Bronchial epithelial cell (primary cell): ENCODE data around the gene MALRD1. TPM values are rescaled to one million over a fixed set of nuclear protein-coding genes. Genes with fewer than 3 reads are reported as not detected.

Experiments used
- DNase-seq: peaks from one replicate; pipeline ENCODE4 v3.0.0-alpha.2; 2010; ENCODE audit warnings: low read depth
- FAIRE-seq: peaks from 2 replicates; lab custom pipeline; 2011; peaks lifted over from hg19 to GRCh38; lab: Jason Lieb, UNC
- H3K27me3 ChIP-seq: 2 replicates; pipeline ENCODE4 v1.5.1; 2011; ENCODE audit warnings: low read length; ENCODE audit not compliant: control insufficient read depth, insufficient read depth
- H3K36me3 ChIP-seq: 2 replicates; pipeline ENCODE4 v1.5.1; 2011; ENCODE audit warnings: low read length; ENCODE audit not compliant: control insufficient read depth, insufficient read depth
- H3K4me3 ChIP-seq: 2 replicates; pipeline ENCODE4 v1.5.1; 2011; ENCODE audit warnings: mild to moderate bottlenecking, low read depth, low read length, control low read depth
- total RNA-seq: library from RNA; depleted of rRNA; stranded (reverse); fragments of >200 nt; gene quantifications from 2 replicates; pipeline ENCODE4 v1.2.1, GENCODE V29; 2014
- TF ChIP-seq, protein P1 (sequence below): IDR thresholded peaks from 2 replicates; pipeline ENCODE4 v1.5.1; 2011; ENCODE audit warnings: mild to moderate bottlenecking, moderate library complexity, low read length, control low read depth, inconsistent platforms; ENCODE audit not compliant: insufficient read depth, severe bottlenecking

The MALRD1 gene
- total RNA-seq, 1 donor from 2014 or later, result not detected

- TF ChIP-seq, protein P1, sequence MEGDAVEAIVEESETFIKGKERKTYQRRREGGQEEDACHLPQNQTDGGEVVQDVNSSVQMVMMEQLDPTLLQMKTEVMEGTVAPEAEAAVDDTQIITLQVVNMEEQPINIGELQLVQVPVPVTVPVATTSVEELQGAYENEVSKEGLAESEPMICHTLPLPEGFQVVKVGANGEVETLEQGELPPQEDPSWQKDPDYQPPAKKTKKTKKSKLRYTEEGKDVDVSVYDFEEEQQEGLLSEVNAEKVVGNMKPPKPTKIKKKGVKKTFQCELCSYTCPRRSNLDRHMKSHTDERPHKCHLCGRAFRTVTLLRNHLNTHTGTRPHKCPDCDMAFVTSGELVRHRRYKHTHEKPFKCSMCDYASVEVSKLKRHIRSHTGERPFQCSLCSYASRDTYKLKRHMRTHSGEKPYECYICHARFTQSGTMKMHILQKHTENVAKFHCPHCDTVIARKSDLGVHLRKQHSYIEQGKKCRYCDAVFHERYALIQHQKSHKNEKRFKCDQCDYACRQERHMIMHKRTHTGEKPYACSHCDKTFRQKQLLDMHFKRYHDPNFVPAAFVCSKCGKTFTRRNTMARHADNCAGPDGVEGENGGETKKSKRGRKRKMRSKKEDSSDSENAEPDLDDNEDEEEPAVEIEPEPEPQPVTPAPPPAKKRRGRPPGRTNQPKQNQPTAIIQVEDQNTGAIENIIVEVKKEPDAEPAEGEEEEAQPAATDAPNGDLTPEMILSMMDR, result peak; percentile 14
- Histone ChIP-seq H3K4me3 (no peak overlapping the region), H3K36me3 (no peaks in the 10 kb centered on the region), H3K27me3 (no peaks in the 10 kb centered on the region)
- FAIRE-seq (no peak), DNase-seq (no peak)
These were observed 299.0 kb downstream of the MALRD1 start for GRCh38 chr10:19347621-19348020.

DNA sequence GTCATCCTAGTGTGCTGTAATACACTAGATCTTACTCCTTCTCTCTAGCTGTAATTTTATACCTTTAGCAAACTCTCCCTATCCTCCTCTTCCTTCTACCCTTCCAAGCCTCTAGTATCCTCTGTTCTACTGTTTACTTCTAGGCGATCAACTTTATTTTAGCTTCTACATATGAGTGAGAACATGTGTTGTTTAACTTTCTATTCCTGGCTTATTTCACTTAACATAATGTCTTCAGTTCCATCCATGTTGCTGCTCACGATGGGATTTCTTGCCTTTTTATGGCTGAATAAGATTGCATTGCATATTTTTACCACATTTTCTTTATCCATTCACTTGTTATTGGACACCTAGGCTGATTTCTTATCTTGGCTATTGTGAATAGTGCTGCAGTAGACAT is 318.6 kb downstream of the MALRD1 start:
- Histone ChIP-seq H3K4me3 (no peak overlapping the region), H3K36me3 (no peaks in the 10 kb centered on the region), H3K27me3 (no peaks in the 10 kb centered on the region)
- TF ChIP-seq, protein P1, result no peak
- FAIRE-seq, result no peak
- DNase-seq, result no peak

- Histone ChIP-seq H3K4me3 (no peak overlapping the region), H3K36me3 (no peaks in the 10 kb centered on the region), H3K27me3 (no peaks in the 10 kb centered on the region)
- FAIRE-seq (no peak), DNase-seq (no peak)
- TF ChIP-seq, protein P1, result no peak
These were observed 325.4 kb downstream of the MALRD1 start for GRCh38 chr10:19373988-19374387.

DNA sequence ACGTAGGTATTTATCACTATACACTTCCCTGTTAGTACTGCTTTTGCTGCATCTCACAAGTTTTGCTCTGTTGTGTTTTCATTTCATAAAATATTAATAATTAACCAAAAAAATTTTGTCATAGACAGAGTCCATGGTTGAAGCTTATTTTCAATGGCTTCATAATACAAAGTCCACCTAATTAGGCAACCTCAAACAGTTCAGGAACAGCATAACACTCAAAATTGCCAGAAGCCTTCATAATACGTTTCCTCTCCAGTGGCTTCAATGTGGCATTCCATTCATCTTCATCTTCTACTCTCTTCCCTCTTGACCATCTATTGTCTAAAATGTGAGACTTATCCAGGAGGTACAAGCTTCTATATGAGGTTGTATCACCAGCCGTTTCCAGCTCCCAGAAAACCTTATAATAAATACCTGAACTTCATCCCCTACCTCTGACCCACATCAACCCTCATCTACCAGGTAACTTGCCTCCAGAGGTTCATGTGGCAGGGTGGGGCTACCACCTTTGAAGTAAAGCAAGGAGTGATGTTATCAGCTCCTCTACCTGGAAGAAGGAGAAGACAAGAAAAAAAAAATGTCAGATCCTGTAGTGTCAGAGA is 337.3 kb downstream of the MALRD1 start:
- Histone ChIP-seq H3K4me3 (no peak overlapping the region), H3K27me3 (no peaks in the 10 kb centered on the region), H3K36me3 (no peaks in the 10 kb centered on the region)
- no peak for FAIRE-seq
- TF ChIP-seq, protein P1, result no peak
- DNase-seq, result no peak

DNA sequence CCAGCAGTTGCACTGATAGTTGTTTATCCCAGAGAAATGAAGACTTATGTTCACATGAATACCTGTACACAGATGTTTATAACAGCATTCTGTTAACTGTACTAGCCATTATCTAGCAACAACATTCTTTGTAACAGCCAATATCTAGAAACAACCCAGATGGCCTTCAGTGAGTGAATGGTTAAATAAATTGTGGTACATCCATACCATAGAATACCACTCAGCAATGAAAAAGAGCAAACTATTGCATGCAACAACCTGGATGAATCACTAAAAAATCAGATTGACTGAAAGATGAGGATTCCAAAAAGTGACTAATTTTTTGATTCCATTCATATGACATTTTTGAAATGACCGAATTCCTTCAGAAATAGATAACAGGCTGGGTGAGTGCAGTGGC is 360.3 kb downstream of the MALRD1 start:
- DNase-seq (no peak), FAIRE-seq (no peak)
- Histone ChIP-seq H3K4me3 (no peak overlapping the region), H3K36me3 (no peaks in the 10 kb centered on the region), H3K27me3 (no peaks in the 10 kb centered on the region)
- TF ChIP-seq, protein P1, result no peak

DNA sequence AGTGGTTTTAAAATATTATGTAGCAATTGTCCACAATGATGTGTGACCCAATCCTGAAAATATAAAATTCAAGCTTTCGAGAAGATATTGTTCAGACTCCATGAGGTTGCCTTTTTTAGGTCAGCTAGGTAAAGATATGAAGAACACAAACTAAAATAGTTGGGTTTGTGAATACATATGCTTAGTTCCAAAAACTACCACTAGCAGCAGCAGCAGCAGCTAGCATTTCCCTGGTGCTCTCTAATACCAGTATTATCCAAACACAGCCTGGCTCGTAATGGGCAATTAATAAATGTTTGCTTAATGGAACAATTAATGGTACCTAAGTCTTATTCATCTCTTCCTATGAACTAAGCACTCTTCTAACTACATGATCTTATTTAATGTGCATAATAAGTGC is 362.5 kb downstream of the MALRD1 start:
- Histone ChIP-seq H3K4me3 (no peak overlapping the region), H3K27me3 (no peaks in the 10 kb centered on the region), H3K36me3 (no peaks in the 10 kb centered on the region)
- FAIRE-seq, result no peak
- no peak for DNase-seq
- TF ChIP-seq, protein P1, result no peak
